Hippocampal formation (tissue), 2 donors: Measurements from ENCODE around the gene AGRN.
A peak's percentile ranks its signal among the peaks of the same experiment; 100 is the strongest.

Source experiments
- DNase-seq, 2 donors: peaks; one replicate each; lab custom pipeline; 2025; lab: John Stamatoyannopoulos, UW

The AGRN gene

GRCh38 chr1:1038694-1039093 is 18.8 kb downstream of the AGRN start:
- no peak for DNase-seq

GRCh38 chr1:1039145-1039910 is 19.4 kb downstream of the AGRN start:
- DNase-seq, result no peak

GRCh38 chr1:1040004-1040991 is 20.4 kb downstream of the AGRN start:
- DNase-seq, result peak; percentile 68 to 76

GRCh38 chr1:1041092-1041523 is 21.2 kb downstream of the AGRN start:
- DNase-seq, result no peak

GRCh38 chr1:1041873-1042272 is 22.0 kb downstream of the AGRN start:
- no peak for DNase-seq

- DNase-seq, result no peak
Observed at GRCh38 chr1:1042835-1043234, 22.9 kb downstream of the AGRN start.

- DNase-seq, result no peak
Observed at GRCh38 chr1:1043411-1043810, 23.5 kb downstream of the AGRN start.

GRCh38 chr1:1043921-1044320 is 24.0 kb downstream of the AGRN start:
- DNase-seq, result no peak

- no peak for DNase-seq
Observed at GRCh38 chr1:1044455-1045078, 24.6 kb downstream of the AGRN start.

GRCh38 chr1:1045129-1045528 is 25.2 kb downstream of the AGRN start:
- no peak for DNase-seq

- no peak for DNase-seq
Observed at GRCh38 chr1:1046243-1046642, 26.3 kb downstream of the AGRN start.

- DNase-seq, result no peak
Observed at GRCh38 chr1:1046767-1047166, 26.8 kb downstream of the AGRN start.

- DNase-seq, result no peak
Observed at GRCh38 chr1:1047407-1047806, 27.5 kb downstream of the AGRN start.

- DNase-seq, result no peak
Observed at GRCh38 chr1:1047963-1048362, 28.0 kb downstream of the AGRN start.

GRCh38 chr1:1048765-1049164 is 28.8 kb downstream of the AGRN start:
- DNase-seq, result no peak

GRCh38 chr1:1049318-1050165 is 29.6 kb downstream of the AGRN start:
- no peak for DNase-seq

- DNase-seq, result no peak
Observed at GRCh38 chr1:1050577-1051052, 30.7 kb downstream of the AGRN start.

- DNase-seq, result no peak
Observed at GRCh38 chr1:1051127-1051810, 31.3 kb downstream of the AGRN start.

- no peak for DNase-seq
Observed at GRCh38 chr1:1052003-1052840, 32.3 kb downstream of the AGRN start.

- DNase-seq, result no peak
Observed at GRCh38 chr1:1053022-1053421, 33.1 kb downstream of the AGRN start.
